ENCODE measurements around the gene TNFRSF1A. TPM values are rescaled to one million over a fixed set of nuclear protein-coding genes. Genes with fewer than 3 reads are reported as not detected.
A peak's percentile ranks its signal among the peaks of the same experiment; 100 is the strongest.

The TNFRSF1A gene
- total and polyA plus RNA-seq, 4 donors, result 36.9 to 144 (median 88.4) TPM

- 70% methylated on average over 9 of the region's 9 CpGs for whole genome bisulfite sequencing
- no peak for DNase-seq (ENCODE audit: low spot score)
- H3K9me3 ChIP-seq (ENCODE audit: control insufficient read depth in 4 of 4, low read length in 3 of 4), result no peaks in the 10 kb centered on the region
- TF ChIP-seq RAD21 (IDR thresholded peaks at IDR 0.05), result no peak
- no peak for TF ChIP-seq SP1 (IDR thresholded peaks at IDR 0.05)
- TF ChIP-seq, protein P1, sequence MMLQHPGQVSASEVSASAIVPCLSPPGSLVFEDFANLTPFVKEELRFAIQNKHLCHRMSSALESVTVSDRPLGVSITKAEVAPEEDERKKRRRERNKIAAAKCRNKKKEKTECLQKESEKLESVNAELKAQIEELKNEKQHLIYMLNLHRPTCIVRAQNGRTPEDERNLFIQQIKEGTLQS (IDR thresholded peaks at IDR 0.05), result no peak
- TF ChIP-seq, protein P2, sequence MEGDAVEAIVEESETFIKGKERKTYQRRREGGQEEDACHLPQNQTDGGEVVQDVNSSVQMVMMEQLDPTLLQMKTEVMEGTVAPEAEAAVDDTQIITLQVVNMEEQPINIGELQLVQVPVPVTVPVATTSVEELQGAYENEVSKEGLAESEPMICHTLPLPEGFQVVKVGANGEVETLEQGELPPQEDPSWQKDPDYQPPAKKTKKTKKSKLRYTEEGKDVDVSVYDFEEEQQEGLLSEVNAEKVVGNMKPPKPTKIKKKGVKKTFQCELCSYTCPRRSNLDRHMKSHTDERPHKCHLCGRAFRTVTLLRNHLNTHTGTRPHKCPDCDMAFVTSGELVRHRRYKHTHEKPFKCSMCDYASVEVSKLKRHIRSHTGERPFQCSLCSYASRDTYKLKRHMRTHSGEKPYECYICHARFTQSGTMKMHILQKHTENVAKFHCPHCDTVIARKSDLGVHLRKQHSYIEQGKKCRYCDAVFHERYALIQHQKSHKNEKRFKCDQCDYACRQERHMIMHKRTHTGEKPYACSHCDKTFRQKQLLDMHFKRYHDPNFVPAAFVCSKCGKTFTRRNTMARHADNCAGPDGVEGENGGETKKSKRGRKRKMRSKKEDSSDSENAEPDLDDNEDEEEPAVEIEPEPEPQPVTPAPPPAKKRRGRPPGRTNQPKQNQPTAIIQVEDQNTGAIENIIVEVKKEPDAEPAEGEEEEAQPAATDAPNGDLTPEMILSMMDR (IDR thresholded peaks at IDR 0.05; ENCODE audit: low read depth, low read length, missing input control), result no peak
- TF ChIP-seq, protein P3, sequence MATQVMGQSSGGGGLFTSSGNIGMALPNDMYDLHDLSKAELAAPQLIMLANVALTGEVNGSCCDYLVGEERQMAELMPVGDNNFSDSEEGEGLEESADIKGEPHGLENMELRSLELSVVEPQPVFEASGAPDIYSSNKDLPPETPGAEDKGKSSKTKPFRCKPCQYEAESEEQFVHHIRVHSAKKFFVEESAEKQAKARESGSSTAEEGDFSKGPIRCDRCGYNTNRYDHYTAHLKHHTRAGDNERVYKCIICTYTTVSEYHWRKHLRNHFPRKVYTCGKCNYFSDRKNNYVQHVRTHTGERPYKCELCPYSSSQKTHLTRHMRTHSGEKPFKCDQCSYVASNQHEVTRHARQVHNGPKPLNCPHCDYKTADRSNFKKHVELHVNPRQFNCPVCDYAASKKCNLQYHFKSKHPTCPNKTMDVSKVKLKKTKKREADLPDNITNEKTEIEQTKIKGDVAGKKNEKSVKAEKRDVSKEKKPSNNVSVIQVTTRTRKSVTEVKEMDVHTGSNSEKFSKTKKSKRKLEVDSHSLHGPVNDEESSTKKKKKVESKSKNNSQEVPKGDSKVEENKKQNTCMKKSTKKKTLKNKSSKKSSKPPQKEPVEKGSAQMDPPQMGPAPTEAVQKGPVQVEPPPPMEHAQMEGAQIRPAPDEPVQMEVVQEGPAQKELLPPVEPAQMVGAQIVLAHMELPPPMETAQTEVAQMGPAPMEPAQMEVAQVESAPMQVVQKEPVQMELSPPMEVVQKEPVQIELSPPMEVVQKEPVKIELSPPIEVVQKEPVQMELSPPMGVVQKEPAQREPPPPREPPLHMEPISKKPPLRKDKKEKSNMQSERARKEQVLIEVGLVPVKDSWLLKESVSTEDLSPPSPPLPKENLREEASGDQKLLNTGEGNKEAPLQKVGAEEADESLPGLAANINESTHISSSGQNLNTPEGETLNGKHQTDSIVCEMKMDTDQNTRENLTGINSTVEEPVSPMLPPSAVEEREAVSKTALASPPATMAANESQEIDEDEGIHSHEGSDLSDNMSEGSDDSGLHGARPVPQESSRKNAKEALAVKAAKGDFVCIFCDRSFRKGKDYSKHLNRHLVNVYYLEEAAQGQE (IDR thresholded peaks at IDR 0.05), result no peak
- TF ChIP-seq, protein P4, sequence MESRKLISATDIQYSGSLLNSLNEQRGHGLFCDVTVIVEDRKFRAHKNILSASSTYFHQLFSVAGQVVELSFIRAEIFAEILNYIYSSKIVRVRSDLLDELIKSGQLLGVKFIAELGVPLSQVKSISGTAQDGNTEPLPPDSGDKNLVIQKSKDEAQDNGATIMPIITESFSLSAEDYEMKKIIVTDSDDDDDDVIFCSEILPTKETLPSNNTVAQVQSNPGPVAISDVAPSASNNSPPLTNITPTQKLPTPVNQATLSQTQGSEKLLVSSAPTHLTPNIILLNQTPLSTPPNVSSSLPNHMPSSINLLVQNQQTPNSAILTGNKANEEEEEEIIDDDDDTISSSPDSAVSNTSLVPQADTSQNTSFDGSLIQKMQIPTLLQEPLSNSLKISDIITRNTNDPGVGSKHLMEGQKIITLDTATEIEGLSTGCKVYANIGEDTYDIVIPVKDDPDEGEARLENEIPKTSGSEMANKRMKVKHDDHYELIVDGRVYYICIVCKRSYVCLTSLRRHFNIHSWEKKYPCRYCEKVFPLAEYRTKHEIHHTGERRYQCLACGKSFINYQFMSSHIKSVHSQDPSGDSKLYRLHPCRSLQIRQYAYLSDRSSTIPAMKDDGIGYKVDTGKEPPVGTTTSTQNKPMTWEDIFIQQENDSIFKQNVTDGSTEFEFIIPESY (IDR thresholded peaks at IDR 0.05), result no peak
- TF ChIP-seq, protein P5, sequence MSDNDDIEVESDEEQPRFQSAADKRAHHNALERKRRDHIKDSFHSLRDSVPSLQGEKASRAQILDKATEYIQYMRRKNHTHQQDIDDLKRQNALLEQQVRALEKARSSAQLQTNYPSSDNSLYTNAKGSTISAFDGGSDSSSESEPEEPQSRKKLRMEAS (IDR thresholded peaks at IDR 0.05), result no peak
- TF ChIP-seq TAF1 (conservative IDR thresholded peaks at IDR 0.05), result no peak
- no peak for TF ChIP-seq GABPA (IDR thresholded peaks at IDR 0.05 in 1 of 2, conservative IDR thresholded peaks at IDR 0.05 in 1 of 2)
- TF ChIP-seq EGR1 (IDR thresholded peaks at IDR 0.05; ENCODE audit: low read depth in 2 of 2), result no peak
- no peak for TF ChIP-seq RXRA (IDR thresholded peaks at IDR 0.05)
- TF ChIP-seq HNF4G (IDR thresholded peaks at IDR 0.05), result no peak
- peak overlapping the region; percentile 98 to 99 for H3K27ac ChIP-seq (ENCODE audit: low read depth in 1 of 2, low read length in 2 of 2)
- no peaks in the 10 kb centered on the region for H3K27me3 ChIP-seq (ENCODE audit: control insufficient read depth in 4 of 4, insufficient read depth in 4 of 4, low read length in 3 of 4)
- no peak overlapping the region for H3K9ac ChIP-seq (ENCODE audit: low read depth in 1 of 2, low read length in 2 of 2)
- H3K36me3 ChIP-seq (ENCODE audit: control insufficient read depth in 4 of 4, insufficient read depth in 3 of 4, low read depth in 1 of 4, low read length in 3 of 4), result peaks cover 28 to 55% (median 49%) of the 10 kb centered on the region in 4 donors
- H3K4me3 ChIP-seq (ENCODE audit: low read depth in 1 of 3, low read length in 3 of 3), result no peak overlapping the region
- peaks cover 4 to 56% (median 37%) of the 10 kb centered on the region in 4 donors for H3K4me1 ChIP-seq (ENCODE audit: control insufficient read depth in 4 of 4, insufficient read depth in 4 of 4, low read length in 3 of 4)
Observed at GRCh38 chr12:6333029-6333428, 8.8 kb downstream of the TNFRSF1A start.

DNA sequence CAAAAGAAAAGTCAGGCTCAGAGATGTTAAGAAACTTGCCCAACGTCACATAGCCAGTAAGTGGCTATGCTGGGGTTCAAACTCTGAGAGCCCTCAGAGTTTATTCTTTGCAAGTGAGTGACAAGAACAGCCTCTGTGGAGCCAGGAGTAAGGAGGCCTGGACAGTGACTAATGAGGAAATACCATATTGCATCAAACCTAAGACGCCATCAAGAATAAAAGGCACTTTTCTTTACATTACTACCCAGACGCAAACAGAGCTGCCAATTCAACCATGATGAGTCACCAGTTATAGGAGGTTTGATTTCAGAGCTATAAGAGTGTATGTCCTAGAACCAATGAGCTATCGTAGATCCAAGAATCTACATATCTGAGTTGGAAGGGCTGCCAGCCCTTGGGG is 9.4 kb downstream of the TNFRSF1A start:
- H3K4me1 ChIP-seq (ENCODE audit: control insufficient read depth in 4 of 4, insufficient read depth in 4 of 4, low read length in 3 of 4), result peaks cover 6 to 56% (median 35%) of the 10 kb centered on the region in 4 donors
- H3K27ac ChIP-seq (ENCODE audit: low read depth in 1 of 2, low read length in 2 of 2), result peak overlapping the region; percentile 98 to 99
- no peak for DNase-seq (ENCODE audit: low spot score)
- H3K4me3 ChIP-seq (ENCODE audit: low read depth in 1 of 3, low read length in 3 of 3), result no peak overlapping the region
- 76% methylated on average over 4 of the region's 4 CpGs for WGBS
- TF ChIP-seq RAD21 (IDR thresholded peaks at IDR 0.05), result no peak
- TF ChIP-seq HNF4G (IDR thresholded peaks at IDR 0.05), result no peak
- TF ChIP-seq, protein P1 (IDR thresholded peaks at IDR 0.05), result no peak
- TF ChIP-seq, protein P5 (IDR thresholded peaks at IDR 0.05), result no peak
- TF ChIP-seq, protein P2 (IDR thresholded peaks at IDR 0.05; ENCODE audit: low read depth, low read length, missing input control), result no peak
- TF ChIP-seq TAF1 (conservative IDR thresholded peaks at IDR 0.05), result no peak
- no peak for TF ChIP-seq GABPA (IDR thresholded peaks at IDR 0.05 in 1 of 2, conservative IDR thresholded peaks at IDR 0.05 in 1 of 2)
- no peak overlapping the region for H3K9ac ChIP-seq (ENCODE audit: low read depth in 1 of 2, low read length in 2 of 2)
- no peaks in the 10 kb centered on the region for H3K9me3 ChIP-seq (ENCODE audit: control insufficient read depth in 4 of 4, low read length in 3 of 4)
- H3K27me3 ChIP-seq (ENCODE audit: control insufficient read depth in 4 of 4, insufficient read depth in 4 of 4, low read length in 3 of 4), result no peaks in the 10 kb centered on the region
- peaks cover 30 to 59% (median 50%) of the 10 kb centered on the region in 4 donors for H3K36me3 ChIP-seq (ENCODE audit: control insufficient read depth in 4 of 4, insufficient read depth in 3 of 4, low read depth in 1 of 4, low read length in 3 of 4)

Data from liver (tissue), 9 donors.